Measurements from ENCODE around the gene NCOA3. TPM values are rescaled to one million over a fixed set of nuclear protein-coding genes. Genes with fewer than 3 reads are reported as not detected.

The NCOA3 gene
- total RNA-seq, 1 experiment from 2014 or later: 25.9 TPM

DNA sequence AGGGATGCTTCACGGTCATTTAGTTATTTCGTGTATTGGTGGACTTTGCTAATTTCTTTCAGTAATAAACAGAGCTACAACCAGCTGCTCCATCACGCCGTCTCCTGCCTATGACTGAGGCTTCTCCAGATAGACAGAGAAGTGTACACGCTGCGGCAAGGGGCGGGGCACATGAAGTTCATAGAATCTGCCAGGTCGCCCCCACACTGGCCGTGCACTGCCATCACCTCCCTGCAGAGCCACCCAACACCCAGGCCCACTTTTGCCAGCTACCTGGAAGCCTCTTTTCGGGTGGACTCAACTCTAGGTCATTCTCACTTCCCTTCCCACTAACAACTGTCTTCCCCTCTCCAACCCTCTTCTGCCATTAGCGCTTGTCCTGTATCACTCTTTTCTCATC is 195.2 kb downstream of the NCOA3 start:
- Histone ChIP-seq H4K20me1 (ENCODE audit: insufficient read depth) (no peaks in the 10 kb centered on the region), H3K9ac (ENCODE audit: low read length) (no peak overlapping the region), H3K27me3 (ENCODE audit: insufficient read depth, low read length) (no peaks in the 10 kb centered on the region), H3K4me2 (ENCODE audit: low read length) (no peak overlapping the region), H3K9me3 (ENCODE audit: control insufficient read depth in 1 of 2, insufficient read depth in 1 of 2, low read depth in 1 of 2, low read length in 2 of 2) (no peaks in the 10 kb centered on the region), H3K4me3 (replicated peaks in 1 of 2; ENCODE audit: low read depth in 1 of 2, low read length in 2 of 2) (no peak overlapping the region), H3K4me1 (ENCODE audit: control insufficient read depth in 1 of 2, insufficient read depth in 2 of 2, low read length in 2 of 2) (no peaks in the 10 kb centered on the region), H3K79me2 (ENCODE audit: insufficient read depth, low read length) (no peaks in the 10 kb centered on the region), H3K27ac (ENCODE audit: low read depth, low read length) (no peak overlapping the region), H3K36me3 (ENCODE audit: control insufficient read depth in 1 of 2, insufficient read depth in 2 of 2, low read length in 2 of 2) (no peaks in the 10 kb centered on the region), H3K9me2 (ENCODE audit: insufficient read depth) (no peaks in the 10 kb centered on the region), H2AFZ (ENCODE audit: low read depth, low read length, poor library complexity, severe bottlenecking) (no peak overlapping the region)
- intact Hi-C loops (cut with micrococcal nuclease): no loop called here
- BruUV-seq (replicated peaks): no TSS peak
- RAD21 ChIA-PET (ENCODE audit: low non-redundant PET in 1 of 2, low total read pairs in 2 of 2, uncharacterized antibody in 2 of 2, unreplicated experiment in 2 of 2): no interaction called here
- DNase-seq (ENCODE audit: low read depth, low spot score) (no peak), ATAC-seq (no peak)
- CTCF ChIA-PET: no interaction called here
- TF ChIP-seq ELF1 (IDR thresholded peaks at IDR 0.05; ENCODE audit: borderline replicate concordance, low read depth) (no peak), EZH2 (IDR thresholded peaks at IDR 0.05) (no peak), FOSL1 (IDR thresholded peaks at IDR 0.05; ENCODE audit: low read depth) (no peak), ZNF274 (IDR thresholded peaks at IDR 0.05; ENCODE audit: low read depth, low read length) (no peak), SIN3A (IDR thresholded peaks at IDR 0.05; ENCODE audit: low read depth) (no peak), ZFX (IDR thresholded peaks at IDR 0.05) (no peak), POLR2A (IDR thresholded peaks at IDR 0.05; ENCODE audit: borderline replicate concordance, extremely low read depth, insufficient read depth, insufficient read length) (no peak), CBX3 (IDR thresholded peaks at IDR 0.05; ENCODE audit: low read depth) (no peak), CEBPB (IDR thresholded peaks at IDR 0.05; ENCODE audit: low read depth) (no peak), EZH2phosphoT487 (IDR thresholded peaks at IDR 0.05; ENCODE audit: borderline replicate concordance) (no peak)
- TF ChIP-seq, protein P1, sequence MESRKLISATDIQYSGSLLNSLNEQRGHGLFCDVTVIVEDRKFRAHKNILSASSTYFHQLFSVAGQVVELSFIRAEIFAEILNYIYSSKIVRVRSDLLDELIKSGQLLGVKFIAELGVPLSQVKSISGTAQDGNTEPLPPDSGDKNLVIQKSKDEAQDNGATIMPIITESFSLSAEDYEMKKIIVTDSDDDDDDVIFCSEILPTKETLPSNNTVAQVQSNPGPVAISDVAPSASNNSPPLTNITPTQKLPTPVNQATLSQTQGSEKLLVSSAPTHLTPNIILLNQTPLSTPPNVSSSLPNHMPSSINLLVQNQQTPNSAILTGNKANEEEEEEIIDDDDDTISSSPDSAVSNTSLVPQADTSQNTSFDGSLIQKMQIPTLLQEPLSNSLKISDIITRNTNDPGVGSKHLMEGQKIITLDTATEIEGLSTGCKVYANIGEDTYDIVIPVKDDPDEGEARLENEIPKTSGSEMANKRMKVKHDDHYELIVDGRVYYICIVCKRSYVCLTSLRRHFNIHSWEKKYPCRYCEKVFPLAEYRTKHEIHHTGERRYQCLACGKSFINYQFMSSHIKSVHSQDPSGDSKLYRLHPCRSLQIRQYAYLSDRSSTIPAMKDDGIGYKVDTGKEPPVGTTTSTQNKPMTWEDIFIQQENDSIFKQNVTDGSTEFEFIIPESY (IDR thresholded peaks at IDR 0.05; ENCODE audit: extremely low read depth, insufficient replicate concordance, low read length): no peak
- TF ChIP-seq, protein P2, sequence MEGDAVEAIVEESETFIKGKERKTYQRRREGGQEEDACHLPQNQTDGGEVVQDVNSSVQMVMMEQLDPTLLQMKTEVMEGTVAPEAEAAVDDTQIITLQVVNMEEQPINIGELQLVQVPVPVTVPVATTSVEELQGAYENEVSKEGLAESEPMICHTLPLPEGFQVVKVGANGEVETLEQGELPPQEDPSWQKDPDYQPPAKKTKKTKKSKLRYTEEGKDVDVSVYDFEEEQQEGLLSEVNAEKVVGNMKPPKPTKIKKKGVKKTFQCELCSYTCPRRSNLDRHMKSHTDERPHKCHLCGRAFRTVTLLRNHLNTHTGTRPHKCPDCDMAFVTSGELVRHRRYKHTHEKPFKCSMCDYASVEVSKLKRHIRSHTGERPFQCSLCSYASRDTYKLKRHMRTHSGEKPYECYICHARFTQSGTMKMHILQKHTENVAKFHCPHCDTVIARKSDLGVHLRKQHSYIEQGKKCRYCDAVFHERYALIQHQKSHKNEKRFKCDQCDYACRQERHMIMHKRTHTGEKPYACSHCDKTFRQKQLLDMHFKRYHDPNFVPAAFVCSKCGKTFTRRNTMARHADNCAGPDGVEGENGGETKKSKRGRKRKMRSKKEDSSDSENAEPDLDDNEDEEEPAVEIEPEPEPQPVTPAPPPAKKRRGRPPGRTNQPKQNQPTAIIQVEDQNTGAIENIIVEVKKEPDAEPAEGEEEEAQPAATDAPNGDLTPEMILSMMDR (IDR thresholded peaks at IDR 0.05 in 2 of 3, conservative IDR thresholded peaks at IDR 0.05 in 1 of 3; ENCODE audit: borderline replicate concordance in 1 of 3, insufficient read depth in 1 of 3, low read depth in 2 of 3, low read length in 2 of 3): no peak
- POLR2A ChIA-PET: no interaction called here

Data from HCT116 (cell line).